ENCODE results near the gene FRK.

Gene FRK

DNA sequence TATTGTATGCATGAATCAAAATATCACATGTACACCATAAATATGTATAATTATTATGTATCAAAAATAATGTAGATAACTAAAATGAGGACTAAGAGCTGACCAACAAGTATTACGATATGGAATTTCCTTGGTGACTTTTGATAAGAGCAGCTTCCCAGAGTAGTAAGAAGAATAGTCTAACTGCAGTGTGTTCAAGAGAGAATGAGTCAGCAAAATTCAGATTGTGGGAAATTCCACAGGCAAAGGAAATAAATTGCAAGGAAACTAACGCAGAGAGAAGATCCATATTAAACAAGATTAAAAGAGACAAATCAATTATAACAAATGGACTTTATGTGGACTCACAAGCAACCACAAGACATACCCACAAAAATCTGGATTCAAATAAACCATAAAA lies 26.4 kb downstream of the FRK start:
- no peak for DNase-seq

GRCh38 chr6:116033687-116034303 lies 26.9 kb downstream of the FRK start:
- DNase-seq = no peak

- DNase-seq = no peak
These were observed 29.9 kb downstream of the FRK start for GRCh38 chr6:116030770-116031169.

GRCh38 chr6:116029535-116029934 lies 31.2 kb downstream of the FRK start:
- DNase-seq = no peak

DNA sequence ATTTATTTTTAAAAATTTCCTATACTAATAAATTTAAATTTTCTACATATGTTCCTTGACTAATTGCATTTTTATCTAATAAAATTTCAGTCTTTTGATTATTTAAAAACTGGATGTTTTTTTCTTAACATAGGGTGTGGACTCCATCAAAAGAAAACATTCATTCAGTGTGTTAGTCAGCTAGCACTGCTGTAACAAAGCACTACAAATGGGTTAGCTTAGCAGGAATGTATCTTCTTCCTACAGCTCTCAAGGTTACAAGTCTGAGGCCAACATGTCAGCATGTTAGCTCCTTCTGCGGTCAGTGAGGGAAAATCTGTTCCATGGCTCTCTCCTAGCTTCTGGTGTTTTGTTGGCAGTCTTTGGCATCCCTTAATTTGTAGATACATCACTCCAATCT lies 32.5 kb downstream of the FRK start:
- no peak for DNase-seq

GRCh38 chr6:116027801-116028200 lies 32.9 kb downstream of the FRK start:
- DNase-seq = no peak

DNA sequence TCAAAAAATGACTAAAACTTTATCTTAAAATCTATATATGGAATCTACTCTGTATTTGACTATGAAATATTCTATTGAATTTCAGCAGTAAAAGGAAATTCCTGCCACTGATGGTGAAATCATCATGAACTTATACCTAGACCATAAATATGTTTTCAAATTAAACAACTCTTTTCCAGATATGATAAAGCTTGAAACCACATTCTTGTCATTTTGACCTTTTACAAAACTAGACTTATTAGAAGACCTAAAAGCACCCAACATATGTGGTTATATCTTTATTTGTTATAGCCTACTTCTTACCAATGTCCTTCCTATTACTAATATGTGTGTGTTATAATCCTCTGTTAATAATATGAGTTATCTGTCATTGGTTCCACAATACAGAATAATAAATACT lies 35.3 kb downstream of the FRK start:
- no peak for DNase-seq

- no peak for DNase-seq
These were observed 37.7 kb downstream of the FRK start for GRCh38 chr6:116022841-116023445.

- no peak for DNase-seq
These were observed 40.0 kb downstream of the FRK start for GRCh38 chr6:116020738-116021137.

GRCh38 chr6:116019428-116019827 lies 41.3 kb downstream of the FRK start:
- no peak for DNase-seq

GRCh38 chr6:116018976-116019375 lies 41.7 kb downstream of the FRK start:
- no peak for DNase-seq

DNA sequence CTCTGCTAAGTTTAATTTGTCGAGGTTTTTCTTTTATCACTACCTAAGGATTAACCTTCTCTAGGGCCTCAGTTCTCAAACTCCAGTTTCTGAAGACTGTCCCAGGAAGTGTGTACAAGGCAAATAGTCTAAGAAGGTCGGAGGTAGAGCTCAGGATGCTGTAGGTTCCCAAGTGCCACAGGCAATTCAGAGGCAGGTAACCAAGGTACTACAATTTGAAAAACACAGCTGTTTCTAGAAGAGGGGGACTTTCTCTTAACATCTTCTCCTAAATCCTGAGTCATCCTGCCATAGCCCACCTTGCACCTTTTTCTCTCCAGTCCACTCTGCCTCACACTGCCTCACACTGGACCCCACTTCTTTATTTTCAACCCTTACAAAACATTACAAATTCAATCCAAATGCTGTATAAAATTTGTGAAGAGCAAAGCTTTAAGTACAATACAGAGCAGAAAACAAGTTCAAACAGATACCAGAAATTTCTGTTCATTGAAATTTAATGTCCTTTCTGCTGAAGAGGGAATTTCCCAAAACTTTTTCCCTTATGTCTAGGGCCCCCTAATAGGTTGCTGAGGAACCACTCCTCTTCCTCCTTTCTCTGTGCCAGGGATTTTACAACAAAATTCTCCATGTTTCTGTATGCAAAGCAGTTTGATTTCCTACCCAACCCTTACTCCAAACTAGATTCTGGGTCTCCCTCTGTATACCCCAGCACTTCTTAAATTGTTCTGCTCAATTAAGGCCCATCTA lies 43.0 kb downstream of the FRK start:
- no peak for DNase-seq

- DNase-seq = no peak
These were observed 43.7 kb downstream of the FRK start for GRCh38 chr6:116016846-116017545.

DNA sequence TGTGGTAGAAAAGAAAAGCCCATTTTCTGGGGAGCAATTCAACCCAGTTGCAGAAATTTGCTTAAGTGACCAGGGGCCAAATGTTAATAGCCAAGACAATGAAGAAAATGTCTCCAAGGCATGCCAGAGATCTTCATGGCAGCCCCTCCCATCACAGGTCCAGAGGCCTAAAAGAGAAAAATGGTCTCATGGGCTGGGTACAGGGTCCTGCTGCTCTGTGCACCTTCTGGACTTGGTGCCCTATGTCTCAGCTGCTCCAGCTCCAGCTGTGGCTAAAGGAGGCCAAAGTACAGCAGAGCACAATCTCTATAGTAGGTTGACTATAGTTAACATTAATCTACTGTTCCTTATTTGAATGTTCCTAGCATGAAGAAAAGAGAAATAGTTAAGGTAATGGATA lies 44.7 kb downstream of the FRK start:
- no peak for DNase-seq

DNA sequence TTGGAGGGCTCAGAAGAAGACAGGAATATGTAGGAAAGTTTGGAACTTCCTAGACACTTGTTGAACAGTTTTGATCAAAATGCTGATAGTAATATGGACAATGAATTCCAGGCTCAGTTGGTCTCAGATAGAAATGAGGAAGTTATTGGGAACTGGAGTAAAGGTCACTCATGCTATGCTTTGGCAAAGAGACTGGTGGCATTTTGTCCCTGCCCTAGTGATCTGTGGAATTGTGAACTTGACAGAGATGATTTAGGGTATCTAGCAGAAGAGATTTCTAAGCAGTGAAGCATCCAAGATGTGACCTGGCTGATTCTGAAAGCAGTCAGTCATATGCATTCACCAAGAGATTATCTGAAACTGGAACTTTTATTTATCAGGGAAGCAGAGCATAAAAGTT lies 45.1 kb downstream of the FRK start:
- DNase-seq = no peak

GRCh38 chr6:116012951-116013350 lies 47.7 kb downstream of the FRK start:
- DNase-seq = no peak

GRCh38 chr6:116012471-116012949 lies 48.2 kb downstream of the FRK start:
- DNase-seq = no peak

GRCh38 chr6:116011520-116011919 lies 49.2 kb downstream of the FRK start:
- no peak for DNase-seq

DNA sequence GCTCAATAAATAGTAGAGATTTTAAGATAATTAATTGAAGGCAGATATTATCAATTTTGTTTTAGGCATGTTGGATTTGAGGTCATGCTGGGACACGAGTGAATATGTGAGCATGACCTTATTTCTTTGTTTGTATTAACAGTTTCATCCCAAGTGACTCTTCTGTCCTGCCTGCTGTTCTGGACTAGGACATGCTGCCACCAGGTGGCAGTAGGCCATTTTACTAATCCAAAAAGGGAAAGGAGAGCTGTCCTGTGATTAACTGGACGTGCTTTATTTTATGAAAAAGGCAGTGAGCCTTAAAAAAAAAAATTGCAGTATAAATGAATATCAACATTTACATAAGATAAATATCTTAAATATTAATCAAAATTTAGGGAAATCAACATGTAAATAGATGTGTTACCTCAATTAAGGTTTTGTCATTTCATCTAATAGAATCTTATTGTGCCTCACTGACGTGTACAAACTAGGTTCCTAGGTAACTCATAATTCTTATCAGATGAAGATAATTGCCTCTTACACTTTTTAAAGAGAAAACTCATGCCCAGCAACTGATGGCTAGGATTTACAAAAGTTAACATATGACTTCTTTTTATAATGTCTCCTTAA lies 49.8 kb downstream of the FRK start:
- peak in 2 of 4 experiments; percentile 1 to 7 for DNase-seq

GRCh38 chr6:116010386-116010785 lies 50.3 kb downstream of the FRK start:
- no peak for DNase-seq

DNA sequence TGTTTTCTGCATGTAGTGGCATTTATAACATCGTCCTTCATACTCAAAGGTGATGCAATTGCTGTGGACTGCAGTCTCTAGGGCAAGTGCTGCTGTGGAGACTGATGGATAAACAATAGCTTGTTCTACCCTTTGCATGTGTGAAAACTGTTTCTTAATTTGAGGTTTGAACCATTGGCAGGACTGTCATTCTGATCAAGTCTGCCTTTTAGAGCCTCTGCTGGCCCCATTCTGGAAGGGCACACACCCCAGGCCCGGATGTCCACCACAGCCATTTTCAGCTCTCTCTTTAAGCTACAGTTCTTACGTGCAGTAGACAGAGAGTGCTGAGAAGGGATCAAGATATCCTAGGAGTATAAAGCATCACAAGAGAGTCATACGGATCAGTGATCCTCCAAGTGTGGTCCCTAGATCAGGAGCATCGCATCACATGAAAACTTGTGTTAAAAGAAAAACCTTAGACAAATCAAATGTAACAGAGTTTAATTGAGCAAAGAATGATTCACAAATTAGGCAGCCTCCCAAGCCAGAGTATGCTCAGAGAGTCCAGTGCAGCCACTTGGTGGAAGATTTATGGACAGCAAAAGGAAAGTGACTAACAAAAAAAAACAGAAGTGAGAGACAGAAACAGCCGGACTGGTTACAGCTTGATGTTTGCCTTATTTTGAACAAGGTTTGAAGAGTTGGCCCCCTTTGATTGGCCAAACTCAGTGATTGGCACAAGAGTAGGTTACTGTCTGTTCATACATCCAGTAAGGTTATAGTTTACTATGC lies 52.0 kb downstream of the FRK start:
- DNase-seq = no peak

Measured in activated CD4-positive, CD25-positive, alpha-beta regulatory T cell (primary cell).